HG02610 (cell line): ENCODE results near the gene OR2T10.
A peak's percentile ranks its signal among the peaks of the same experiment; 100 is the strongest.
"Not testable (repeated sequence)": the region's sequence is repeated elsewhere in the genome, so short reads cannot be mapped to it uniquely, and the experiment has no call there.

Source experiments
- ATAC-seq: cut with Tn5 transposase; IDR thresholded peaks from one replicate; pipeline ENCODE4 v1.9.1; 2021; ENCODE audit warnings: mild to moderate bottlenecking, moderate library complexity; ENCODE audit not compliant: unreplicated experiment

OR2T10 gene

GRCh38 chr1:248599396-248599795, 1.9 kb upstream of the OR2T10 start:
- no peak for ATAC-seq

GRCh38 chr1:248596615-248597014, 885 bp downstream of the OR2T10 start:
- no peak for ATAC-seq

DNA sequence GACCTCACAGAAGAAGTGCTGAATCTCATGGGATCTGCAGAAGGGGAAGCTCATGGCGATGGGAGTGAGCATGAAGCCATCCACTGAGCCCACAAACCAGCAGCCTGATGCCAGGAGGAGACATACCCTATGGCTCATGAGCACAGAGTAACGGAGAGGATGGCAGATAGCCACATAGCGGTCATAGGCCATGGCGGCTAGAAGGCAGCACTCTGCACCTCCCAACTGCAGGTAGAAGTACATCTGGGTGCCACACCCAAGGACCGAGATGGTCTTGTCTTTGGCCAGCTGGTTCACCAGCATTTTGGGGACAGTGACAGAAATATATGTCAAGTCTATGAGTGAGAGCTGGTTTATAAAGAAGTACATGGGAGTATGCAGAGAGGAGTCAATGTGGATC, 4.3 kb downstream of the OR2T10 start:
- no peak for ATAC-seq

- ATAC-seq = no peak
Measured at GRCh38 chr1:248592655-248593054, 4.8 kb downstream of the OR2T10 start.

- ATAC-seq = no peak
Measured at GRCh38 chr1:248590055-248590454, 7.4 kb downstream of the OR2T10 start.

GRCh38 chr1:248589334-248589733, 8.2 kb downstream of the OR2T10 start:
- ATAC-seq = no peak

DNA sequence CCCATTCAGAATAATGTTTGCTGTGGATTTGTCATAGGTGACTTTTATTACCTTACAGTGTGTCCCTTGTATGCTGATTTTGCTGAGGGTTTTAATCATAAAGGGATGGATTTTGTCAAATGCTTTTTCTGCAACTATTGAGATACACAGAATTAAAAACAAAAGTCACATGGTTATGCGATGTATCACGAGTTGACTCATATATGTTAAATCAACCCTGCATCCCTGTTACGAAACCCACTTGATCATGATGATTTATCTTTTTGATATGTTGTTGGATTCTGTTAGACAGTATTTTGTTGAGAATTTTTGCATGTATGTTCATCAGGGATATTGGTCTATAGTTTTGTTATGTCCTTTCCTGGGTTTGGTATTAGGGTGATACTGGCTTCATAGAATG, 12.2 kb downstream of the OR2T10 start:
- no peak for ATAC-seq

DNA sequence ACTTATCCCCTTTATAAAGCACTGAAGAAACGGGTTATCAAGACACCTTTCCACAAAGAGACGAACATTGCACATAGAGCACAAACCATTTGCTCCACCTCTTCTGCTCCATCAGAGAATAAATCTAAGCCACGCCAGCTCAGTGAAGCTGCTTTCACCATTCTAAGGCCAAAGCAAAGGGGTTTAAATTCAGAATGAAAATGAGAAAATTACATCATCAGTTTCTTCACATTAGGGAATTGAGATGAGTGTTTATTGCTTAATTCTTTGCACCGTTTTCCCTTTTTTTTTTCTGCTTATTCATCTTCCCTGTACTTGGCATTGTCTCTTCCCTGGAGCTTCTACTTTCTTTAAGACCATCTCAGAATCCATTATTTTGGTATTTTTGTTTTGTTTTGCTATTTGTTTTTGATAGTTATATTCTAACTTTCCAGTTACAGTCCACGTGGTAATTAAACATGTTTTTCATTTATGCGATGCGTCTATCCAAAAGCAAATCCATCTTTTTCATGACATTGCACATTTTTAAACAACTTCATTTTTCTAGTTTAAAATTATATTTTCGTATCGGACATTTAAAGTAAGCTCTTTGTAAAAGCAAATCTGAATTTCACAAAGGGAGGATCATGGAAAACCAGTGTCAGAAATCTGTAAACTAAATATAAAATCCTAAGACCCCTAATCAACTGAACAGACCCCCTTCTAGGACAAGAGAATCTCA, 21.1 kb downstream of the OR2T10 start:
- no peak for ATAC-seq

DNA sequence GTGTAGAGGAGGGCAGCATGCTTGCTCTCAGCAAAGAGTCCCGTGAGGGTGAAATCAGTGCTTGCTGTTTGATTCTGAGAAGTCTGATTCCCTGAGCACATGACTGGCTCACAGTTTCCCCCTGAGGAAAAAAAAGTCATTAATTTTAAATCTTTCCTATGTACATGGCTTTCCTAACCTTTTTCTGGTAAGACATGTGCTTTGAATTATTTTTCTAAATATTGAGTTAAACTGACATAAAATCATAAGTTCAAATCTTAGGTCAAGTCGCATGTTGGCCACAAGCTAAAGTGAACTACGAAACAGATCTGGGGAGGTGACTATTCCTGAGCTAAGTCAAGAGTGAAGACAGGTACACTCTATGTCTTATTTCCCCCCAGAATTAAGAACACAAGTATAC, 22.8 kb downstream of the OR2T10 start, which contains the start of gene OR2T34:
TSS of gene OR2T34 (minus strand) at position 101 of the 400 bp plus-strand sequence. CDS start at position 101, 0 bp downstream.
- not testable (repeated sequence) for ATAC-seq

DNA sequence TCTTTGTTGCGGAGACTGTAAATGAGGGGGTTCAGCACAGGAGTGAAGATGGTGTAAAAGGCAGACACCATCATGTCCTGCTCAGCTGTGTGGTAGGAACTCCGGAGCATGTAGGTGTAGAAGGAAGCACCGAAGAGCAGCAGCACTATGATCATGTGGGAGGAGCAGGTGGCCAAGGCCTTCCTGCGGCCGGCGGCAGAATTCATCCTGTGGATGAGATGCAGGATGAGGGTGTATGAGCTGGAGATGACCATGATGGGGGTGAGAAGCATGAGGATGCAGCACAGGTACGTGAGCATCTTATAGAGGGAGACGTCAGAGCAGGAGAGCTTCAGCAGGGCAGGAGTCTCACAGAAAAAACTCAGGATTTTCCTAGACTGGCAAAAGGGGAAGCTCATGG, 23.6 kb downstream of the OR2T10 start:
- not testable (repeated sequence) for ATAC-seq

DNA sequence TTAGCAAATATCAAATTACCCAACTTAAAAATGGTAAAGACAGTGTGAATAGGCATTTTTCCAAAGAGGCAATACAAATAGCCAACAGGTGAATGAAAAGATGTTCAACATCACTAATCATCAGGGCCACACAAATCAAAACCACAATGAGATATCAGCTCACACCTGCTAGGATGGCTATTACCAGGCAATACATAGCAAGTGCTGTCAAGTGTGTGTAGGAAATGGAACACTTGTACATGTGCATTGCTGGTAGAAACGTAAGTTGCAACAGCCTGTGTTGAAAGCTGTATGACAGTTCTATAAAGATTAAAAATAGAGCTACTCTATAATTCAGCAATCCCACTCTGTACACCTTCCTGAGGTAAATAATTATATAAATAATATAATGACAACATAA, 25.5 kb downstream of the OR2T10 start:
- peak; percentile 92 for ATAC-seq

DNA sequence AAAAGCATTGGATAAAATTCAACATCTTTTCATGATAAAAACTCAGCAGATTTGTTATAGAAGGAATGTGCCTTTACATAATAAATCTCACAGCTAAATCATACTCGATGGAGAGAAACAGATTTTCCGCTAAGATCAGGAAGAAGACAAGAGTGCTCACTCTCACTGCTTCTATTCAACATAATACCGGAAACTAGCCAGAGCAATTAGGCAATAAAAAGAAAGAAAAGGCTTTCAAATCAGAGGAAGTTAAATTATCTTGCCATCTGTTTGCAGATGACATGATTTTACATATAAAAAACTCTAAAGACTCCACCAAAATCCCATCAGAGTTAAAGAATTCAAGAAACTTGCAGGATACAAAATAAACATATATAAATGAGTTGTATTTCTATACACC, 26.7 kb downstream of the OR2T10 start:
- ATAC-seq = not testable (repeated sequence)

DNA sequence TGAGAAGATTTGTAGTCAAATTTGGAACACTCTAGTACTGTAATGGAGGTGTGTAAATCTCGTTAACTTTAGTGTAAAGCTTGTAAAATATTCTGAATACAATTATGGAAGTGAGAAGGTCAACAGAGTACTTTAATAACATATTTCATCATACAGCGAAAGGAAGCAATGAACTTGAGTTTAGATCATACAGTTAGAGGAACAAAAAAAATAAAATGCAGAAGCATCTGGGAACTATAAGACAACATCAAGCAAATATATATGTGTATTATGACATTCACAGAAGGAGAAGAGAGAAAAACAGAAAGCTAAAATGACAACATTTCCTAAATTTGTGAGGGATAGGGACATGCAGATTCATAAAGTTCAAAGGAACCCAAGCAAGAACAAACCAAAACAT, 28.5 kb downstream of the OR2T10 start:
- not testable (repeated sequence) for ATAC-seq

DNA sequence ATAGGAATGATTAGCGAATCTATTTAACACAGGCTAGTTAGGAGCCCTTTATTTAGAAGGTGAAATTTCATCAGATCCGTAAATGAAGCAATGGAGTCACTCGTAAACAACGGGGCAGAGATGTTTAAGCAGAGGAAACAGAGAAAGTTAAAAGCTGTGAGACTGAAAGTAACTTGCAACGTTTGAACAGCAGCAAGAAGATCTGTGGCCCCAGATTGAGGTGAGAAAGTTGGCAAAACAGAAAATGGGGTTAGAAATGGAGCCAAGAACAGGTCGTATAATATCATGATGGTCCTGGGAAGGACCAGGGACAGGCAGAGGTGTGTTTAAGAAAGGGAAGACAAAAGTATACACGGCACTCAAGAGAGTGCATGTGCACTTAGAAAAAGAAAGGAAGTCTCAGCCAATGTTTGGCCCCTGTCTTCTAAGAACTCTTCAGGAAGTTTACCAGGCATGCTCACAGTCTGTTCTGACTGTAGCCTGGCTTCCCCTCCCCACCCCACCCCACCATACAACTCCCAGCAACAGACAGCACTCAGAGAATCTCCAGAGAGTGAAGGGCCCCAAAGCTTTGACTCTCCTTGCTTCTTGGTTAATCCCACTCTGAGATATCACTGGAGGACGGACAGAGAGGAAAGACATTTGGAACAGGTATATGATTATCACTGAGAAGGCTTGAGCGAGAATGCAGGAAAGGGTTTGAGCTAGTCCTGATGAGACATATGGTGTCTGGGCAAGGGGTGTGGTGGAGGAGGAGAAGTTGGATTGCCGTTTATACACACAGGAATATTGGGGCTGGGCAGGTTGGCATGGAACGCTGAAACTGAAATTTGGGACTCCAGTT, 31.7 kb downstream of the OR2T10 start:
- ATAC-seq = peak; percentile 83

GRCh38 chr1:248562672-248563071, 34.8 kb downstream of the OR2T10 start, which contains the start of gene OR2T29:
TSS of gene OR2T29 (minus strand) at chr1:248562772. CDS start at chr1:248559491, 3,281 bp downstream.
- not testable (repeated sequence) for ATAC-seq

DNA sequence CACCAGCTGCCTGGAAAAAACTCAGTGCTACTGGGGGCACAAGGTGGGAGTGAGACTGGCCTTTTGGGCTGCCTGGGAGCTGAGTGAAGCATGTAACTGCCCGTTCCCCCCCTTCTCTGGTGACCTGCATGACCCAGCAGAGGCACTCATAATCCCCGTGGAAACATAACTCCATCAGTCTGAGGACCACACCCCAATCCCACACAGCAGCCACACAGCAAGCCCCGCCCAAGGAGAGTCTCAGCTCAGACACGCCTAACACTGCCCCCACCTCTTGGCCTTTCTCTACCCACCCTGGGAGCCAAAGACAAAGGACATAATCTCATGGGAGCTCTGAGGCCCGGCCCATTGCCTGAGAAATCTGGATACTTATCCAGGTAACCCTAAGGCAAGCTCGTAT, 46.5 kb downstream of the OR2T10 start:
- ATAC-seq = not testable (repeated sequence)

GRCh38 chr1:248547383-248547782, 50.1 kb downstream of the OR2T10 start:
- ATAC-seq = not testable (repeated sequence)
